RWPE2 (cell line): ENCODE measurements around the gene SPRR1A.
A peak's percentile ranks its signal among the peaks of the same experiment; 100 is the strongest.

Experiments
- ATAC-seq: fragments of 200-7000 bp; cut with Tn5 transposase; 3 replicates; pipeline ENCODE4 v1.9.1; 2021; ENCODE audit warnings: low read depth
- DNase-seq: peaks from one replicate; pipeline ENCODE4 v3.0.0-alpha.2; 2020; ENCODE audit warnings: low spot score
- H3K27ac ChIP-seq: fragments of 450-650 bp; 2 replicates; pipeline ENCODE4 v1.5.1; 2017; ENCODE audit warnings: mild to moderate bottlenecking; ENCODE audit not compliant: poor library complexity, severe bottlenecking
- H3K27me3 ChIP-seq: fragments of 250-450 bp; sonication (Bioruptor Pico); 2 replicates; pipeline ENCODE4 v1.5.1; 2021; ENCODE audit warnings: mild to moderate bottlenecking, moderate library complexity; ENCODE audit not compliant: insufficient read depth, poor library complexity, severe bottlenecking
- H3K36me3 ChIP-seq: fragments of 250-450 bp; sonication (Bioruptor Pico); 2 replicates; pipeline ENCODE4 v1.5.1; 2020; ENCODE audit warnings: low read depth, mild to moderate bottlenecking, moderate library complexity
- H3K4me1 ChIP-seq: fragments of 250-450 bp; sonication (Bioruptor Pico); 2 replicates; pipeline ENCODE4 v1.5.1; 2021; ENCODE audit warnings: mild to moderate bottlenecking, moderate library complexity; ENCODE audit not compliant: insufficient read depth, poor library complexity, severe bottlenecking
- H3K4me3 ChIP-seq: fragments of 250-450 bp; sonication (Bioruptor Pico); 2 replicates; pipeline ENCODE4 v1.5.1; 2021; ENCODE audit warnings: mild to moderate bottlenecking, moderate library complexity; ENCODE audit not compliant: severe bottlenecking
- H3K9me3 ChIP-seq: fragments of 250-450 bp; sonication (Bioruptor Pico); 2 replicates; pipeline ENCODE4 v1.5.1; 2021; ENCODE audit warnings: mild to moderate bottlenecking, moderate library complexity; ENCODE audit not compliant: severe bottlenecking
- CTCF ChIP-seq: fragments of 450-650 bp; IDR thresholded peaks from one replicate; pipeline ENCODE4 v1.5.1; 2017; ENCODE audit warnings: mild to moderate bottlenecking, moderate library complexity; ENCODE audit not compliant: poor library complexity, severe bottlenecking

The SPRR1A gene

DNA sequence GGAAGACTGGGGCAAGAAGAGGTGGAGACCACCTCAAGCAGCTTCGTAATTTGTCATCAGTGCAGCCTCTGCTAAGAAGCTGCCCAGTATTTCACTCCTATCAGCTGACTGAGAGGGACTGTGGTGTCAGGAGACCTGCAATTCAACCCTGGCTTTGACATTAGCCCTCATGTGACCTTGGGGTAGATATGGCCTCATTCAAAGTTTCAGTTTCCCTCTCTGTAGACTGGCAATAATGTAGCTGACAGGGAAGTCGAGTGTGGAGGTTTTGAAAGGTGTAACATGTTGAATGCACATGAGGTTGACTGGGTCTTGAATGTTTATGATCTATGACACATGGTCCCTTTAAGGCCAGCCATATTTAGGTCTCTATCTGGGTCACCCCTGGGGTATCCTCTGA is 15.6 kb upstream of the SPRR1A start:
- no peak overlapping the region for H3K4me3 ChIP-seq
- no peak for ATAC-seq

DNA sequence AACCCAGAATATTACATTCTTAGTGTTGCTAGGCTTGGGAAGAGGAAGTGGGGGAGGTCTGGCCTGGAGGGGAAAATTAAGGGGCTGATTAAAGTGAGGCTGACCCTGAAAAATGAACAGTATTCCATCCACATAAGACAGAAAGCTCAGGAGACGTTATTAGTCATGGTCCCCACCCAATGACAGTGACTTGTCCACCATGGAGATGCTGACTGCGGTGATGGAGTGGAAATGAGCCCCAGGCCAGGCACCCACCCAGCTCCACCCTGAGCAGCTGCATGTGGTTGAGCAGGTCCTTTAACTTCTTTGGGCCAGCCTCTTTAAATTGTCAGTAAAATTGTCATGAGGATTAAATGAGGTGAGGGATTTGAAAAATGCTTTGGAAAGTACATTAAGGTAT is 14.8 kb upstream of the SPRR1A start:
- Histone ChIP-seq H3K27ac (no peak overlapping the region), H3K4me1 (peaks cover 20% of the 10 kb centered on the region), H3K9me3 (no peaks in the 10 kb centered on the region), H3K4me3 (no peak overlapping the region), H3K27me3 (no peaks in the 10 kb centered on the region), H3K36me3 (no peaks in the 10 kb centered on the region)
- no peak for DNase-seq
- no peak for ATAC-seq
- no peak for TF ChIP-seq CTCF

More for the DNA sequence above, 15.6 kb upstream of the SPRR1A start:
- no peak for DNase-seq
- Histone ChIP-seq H3K27me3 (no peaks in the 10 kb centered on the region), H3K36me3 (no peaks in the 10 kb centered on the region), H3K27ac (no peak overlapping the region), H3K4me1 (peaks cover 20% of the 10 kb centered on the region), H3K9me3 (no peaks in the 10 kb centered on the region)
- TF ChIP-seq CTCF, result no peak

DNA sequence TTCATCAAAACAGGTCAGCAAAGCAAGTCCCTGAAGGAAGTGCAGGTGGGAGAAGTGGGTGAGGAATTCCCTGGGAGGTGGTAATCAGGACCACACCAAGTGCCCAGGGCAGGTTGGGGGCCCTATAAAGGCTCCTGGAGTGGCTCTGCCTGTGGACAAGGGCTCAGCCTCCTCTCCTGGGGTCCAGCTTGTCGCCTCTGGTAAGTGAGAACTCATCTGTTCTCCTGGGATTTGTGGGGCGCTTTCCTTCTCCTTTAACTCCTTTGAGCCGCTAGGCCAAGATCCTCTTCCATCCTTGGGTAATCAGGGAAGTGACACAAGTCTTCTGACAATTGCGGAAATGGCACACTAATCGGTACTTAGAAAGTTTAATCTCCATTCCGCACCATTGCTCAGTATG is 13.4 kb upstream of the SPRR1A start, which contains the start of gene SPRR4:
Gene SPRR4, plus strand, starts transcription at position 154 of the 400 bp plus-strand sequence. CDS start 1,243 bp downstream, outside the sequence.
- H3K4me1 ChIP-seq, result peaks cover 20% of the 10 kb centered on the region
- no peaks in the 10 kb centered on the region for H3K9me3 ChIP-seq
- H3K27me3 ChIP-seq, result no peaks in the 10 kb centered on the region
- H3K36me3 ChIP-seq, result no peaks in the 10 kb centered on the region
- TF ChIP-seq CTCF, result no peak
- H3K4me3 ChIP-seq, result no peak within 1 kb of the TSS
- DNase-seq, result no peak
- no peak within 1 kb of the TSS for H3K27ac ChIP-seq
- no peak for ATAC-seq

DNA sequence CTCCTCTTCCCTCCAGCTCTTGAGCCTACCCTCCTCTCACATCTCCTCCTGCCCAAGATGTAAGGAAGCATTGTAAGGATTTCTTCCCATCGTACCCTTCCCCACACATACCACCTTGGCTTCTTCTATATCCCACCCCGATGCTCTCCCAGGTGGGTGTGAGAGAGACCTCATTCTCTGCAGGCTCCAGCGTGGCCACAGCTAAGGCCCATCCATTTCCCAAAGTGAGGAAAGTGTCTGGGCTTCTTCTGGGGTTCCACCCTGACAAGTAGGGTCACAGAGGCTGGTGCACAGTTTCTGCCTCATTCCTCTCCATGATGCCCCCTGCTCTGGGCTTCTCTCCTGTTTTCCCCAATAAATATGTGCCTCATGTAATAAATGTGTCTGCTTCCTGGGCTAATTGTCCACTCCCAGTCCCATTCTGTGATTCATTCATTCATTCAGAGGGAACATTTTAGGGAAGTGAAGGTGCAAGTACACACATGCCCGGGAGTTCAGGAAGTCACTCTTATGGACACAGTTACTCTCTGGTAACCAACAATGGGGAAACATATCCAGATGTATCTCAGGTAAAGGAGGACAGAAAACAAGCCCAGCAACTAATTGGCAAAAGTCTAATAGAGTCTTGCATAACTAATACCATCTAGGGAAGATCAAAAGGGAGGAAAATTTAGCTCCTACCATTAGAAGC is 11.5 kb upstream of the SPRR1A start:
- no peak for DNase-seq
- H3K9me3 ChIP-seq, result no peaks in the 10 kb centered on the region

More for the DNA sequence above, 11.5 kb upstream of the SPRR1A start:
- H3K4me1 ChIP-seq, result peaks cover 14% of the 10 kb centered on the region
- H3K4me3 ChIP-seq, result no peak overlapping the region
- H3K27me3 ChIP-seq, result no peaks in the 10 kb centered on the region
- H3K27ac ChIP-seq, result peak overlapping the region; percentile 36
- no peaks in the 10 kb centered on the region for H3K36me3 ChIP-seq
- peak; percentile 61 for ATAC-seq
- no peak for TF ChIP-seq CTCF
